ENCODE measurements around the gene EPHB6. TPM values are rescaled to one million over a fixed set of nuclear protein-coding genes. Genes with fewer than 3 reads are reported as not detected.

The EPHB6 gene
- total and polyA plus RNA-seq, 2 donors, result 75.6 to 163 TPM

DNA sequence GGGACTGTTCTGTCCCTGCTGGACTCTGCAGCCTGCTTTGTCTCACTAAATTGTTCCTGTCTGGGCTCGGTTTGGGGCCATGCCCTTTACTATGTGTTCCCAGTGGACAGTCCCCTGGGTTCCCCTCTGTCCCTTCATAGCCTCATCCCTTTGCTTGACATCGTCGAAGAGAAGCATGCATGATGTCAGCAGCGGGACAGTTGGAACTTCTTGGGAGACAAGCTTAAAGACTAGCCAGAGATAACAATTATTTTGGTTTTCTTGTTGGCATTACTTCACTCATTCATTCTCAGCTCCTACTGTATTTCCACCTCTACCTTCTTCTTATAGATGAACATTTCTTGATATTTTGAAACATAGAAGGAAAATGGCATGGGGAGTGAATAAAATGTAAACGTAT is 2.7 kb downstream of the EPHB6 start:
- Histone ChIP-seq H3K27me3 (ENCODE audit: control insufficient read depth in 2 of 2, insufficient read depth in 1 of 2, low read length in 1 of 2) (no peaks in the 10 kb centered on the region), H3K36me3 (ENCODE audit: control insufficient read depth in 2 of 2, insufficient read depth in 2 of 2, low read length in 1 of 2) (peaks cover 13 to 40% of the 10 kb centered on the region in 2 donors), H3K4me3 (ENCODE audit: low read length in 2 of 2) (peak overlapping the region in 1 of 2 donors; percentile 83), H3K9me3 (ENCODE audit: control insufficient read depth in 2 of 2, insufficient read depth in 1 of 2, low read length in 1 of 2) (peaks cover 0 to 5% of the 10 kb centered on the region in 2 donors), H3K4me1 (ENCODE audit: control insufficient read depth in 2 of 2, insufficient read depth in 2 of 2, low read length in 2 of 2) (peaks cover 10 to 38% of the 10 kb centered on the region in 2 donors), H3K27ac (ENCODE audit: low read depth in 1 of 2, low read length in 1 of 2) (peak overlapping the region in 1 of 2 donors; percentile 79)
- WGBS, result 95% methylated on average over 5 of the region's 5 CpGs
- no peak for DNase-seq (ENCODE audit: low read depth in 6 of 9, low spot score in 9 of 9)

DNA sequence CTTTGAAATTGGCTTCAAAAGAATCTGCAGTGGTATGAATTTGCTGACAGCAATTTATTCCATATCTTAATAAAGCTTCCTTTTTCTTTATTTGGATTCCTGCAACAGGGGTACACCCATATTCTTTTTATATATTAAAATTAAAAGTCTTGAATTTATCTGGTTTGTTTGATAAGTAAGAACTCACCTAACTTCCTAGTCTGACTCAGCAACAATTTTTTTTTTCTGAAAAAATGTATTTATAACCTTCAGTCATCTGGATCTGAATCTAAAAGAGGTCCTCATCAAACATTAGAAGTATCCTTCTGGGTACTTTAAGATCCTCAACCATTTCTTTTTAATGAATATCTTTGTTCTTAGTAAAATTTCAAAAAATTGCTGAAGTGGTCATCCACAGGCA is 4.5 kb downstream of the EPHB6 start:
- no peak overlapping the region for H3K27ac ChIP-seq (ENCODE audit: low read depth in 1 of 2, low read length in 1 of 2)
- no peak for DNase-seq (ENCODE audit: low read depth in 6 of 9, low spot score in 9 of 9)
- peaks cover 30 to 58% of the 10 kb centered on the region in 2 donors for H3K36me3 ChIP-seq (ENCODE audit: control insufficient read depth in 2 of 2, insufficient read depth in 2 of 2, low read length in 1 of 2)
- H3K4me3 ChIP-seq (ENCODE audit: low read length in 2 of 2), result no peak overlapping the region
- no peaks in the 10 kb centered on the region for H3K27me3 ChIP-seq (ENCODE audit: control insufficient read depth in 2 of 2, insufficient read depth in 1 of 2, low read length in 1 of 2)
- peaks cover 0 to 5% of the 10 kb centered on the region in 2 donors for H3K9me3 ChIP-seq (ENCODE audit: control insufficient read depth in 2 of 2, insufficient read depth in 1 of 2, low read length in 1 of 2)
- peaks cover 10 to 31% of the 10 kb centered on the region in 2 donors for H3K4me1 ChIP-seq (ENCODE audit: control insufficient read depth in 2 of 2, insufficient read depth in 2 of 2, low read length in 2 of 2)

DNA sequence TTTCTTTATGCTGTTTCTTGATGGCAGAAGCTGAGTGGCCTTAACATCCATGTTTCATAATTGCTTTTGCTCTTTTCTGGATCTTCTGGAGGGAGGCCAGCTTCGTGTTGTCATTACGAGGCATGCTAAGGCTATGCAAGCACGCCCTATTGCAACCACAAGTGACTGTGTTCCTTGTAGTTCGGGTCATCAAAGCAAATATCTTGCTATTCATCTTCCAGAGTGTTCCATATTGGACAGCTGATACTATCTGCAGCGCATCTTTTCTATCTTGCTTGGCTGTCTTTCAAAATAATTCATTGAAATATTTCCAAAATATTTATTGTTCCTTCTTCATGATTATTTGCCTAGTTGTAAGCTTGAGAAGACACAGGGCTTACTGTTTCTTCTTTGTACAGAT is 5.0 kb downstream of the EPHB6 start:
- Histone ChIP-seq H3K4me3 (ENCODE audit: low read length in 2 of 2) (no peak overlapping the region), H3K27ac (ENCODE audit: low read depth in 1 of 2, low read length in 1 of 2) (no peak overlapping the region), H3K36me3 (ENCODE audit: control insufficient read depth in 2 of 2, insufficient read depth in 2 of 2, low read length in 1 of 2) (peaks cover 35 to 62% of the 10 kb centered on the region in 2 donors), H3K27me3 (ENCODE audit: control insufficient read depth in 2 of 2, insufficient read depth in 1 of 2, low read length in 1 of 2) (no peaks in the 10 kb centered on the region), H3K9me3 (ENCODE audit: control insufficient read depth in 2 of 2, insufficient read depth in 1 of 2, low read length in 1 of 2) (peaks cover 0 to 5% of the 10 kb centered on the region in 2 donors), H3K4me1 (ENCODE audit: control insufficient read depth in 2 of 2, insufficient read depth in 2 of 2, low read length in 2 of 2) (peaks cover 10 to 31% of the 10 kb centered on the region in 2 donors)
- WGBS, result 90% methylated on average over 5 of the region's 5 CpGs
- DNase-seq (ENCODE audit: low read depth in 6 of 9, low spot score in 9 of 9), result no peak

DNA sequence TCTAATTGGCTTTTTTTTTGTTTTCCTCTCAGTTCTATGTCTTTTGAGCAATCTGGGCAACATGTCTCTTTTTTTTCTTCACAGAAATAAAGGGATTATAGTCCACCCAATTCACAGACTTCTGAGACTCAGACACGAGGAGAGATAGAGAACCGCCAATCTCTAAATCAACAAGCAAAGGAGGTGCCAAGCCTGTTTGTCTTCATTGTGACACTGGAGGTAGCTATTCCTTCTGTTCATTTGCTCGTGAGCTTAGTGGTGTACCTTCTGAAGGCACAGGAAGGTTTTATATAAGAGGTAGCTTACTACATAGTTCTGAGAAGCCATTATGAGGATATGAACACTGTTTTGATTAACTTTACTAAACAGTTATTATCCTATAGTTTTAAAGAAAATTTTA is 6.1 kb downstream of the EPHB6 start:
- 87% methylated on average over 3 of the region's 3 CpGs for WGBS
- H3K27ac ChIP-seq (ENCODE audit: low read depth in 1 of 2, low read length in 1 of 2), result no peak overlapping the region
- no peak overlapping the region for H3K4me3 ChIP-seq (ENCODE audit: low read length in 2 of 2)
- no peaks in the 10 kb centered on the region for H3K9me3 ChIP-seq (ENCODE audit: control insufficient read depth in 2 of 2, insufficient read depth in 1 of 2, low read length in 1 of 2)
- H3K36me3 ChIP-seq (ENCODE audit: control insufficient read depth in 2 of 2, insufficient read depth in 2 of 2, low read length in 1 of 2), result peaks cover 41 to 74% of the 10 kb centered on the region in 2 donors
- peaks cover 8 to 33% of the 10 kb centered on the region in 2 donors for H3K4me1 ChIP-seq (ENCODE audit: control insufficient read depth in 2 of 2, insufficient read depth in 2 of 2, low read length in 2 of 2)
- H3K27me3 ChIP-seq (ENCODE audit: control insufficient read depth in 2 of 2, insufficient read depth in 1 of 2, low read length in 1 of 2), result no peaks in the 10 kb centered on the region
- DNase-seq (ENCODE audit: low read depth in 6 of 9, low spot score in 9 of 9), result no peak

DNA sequence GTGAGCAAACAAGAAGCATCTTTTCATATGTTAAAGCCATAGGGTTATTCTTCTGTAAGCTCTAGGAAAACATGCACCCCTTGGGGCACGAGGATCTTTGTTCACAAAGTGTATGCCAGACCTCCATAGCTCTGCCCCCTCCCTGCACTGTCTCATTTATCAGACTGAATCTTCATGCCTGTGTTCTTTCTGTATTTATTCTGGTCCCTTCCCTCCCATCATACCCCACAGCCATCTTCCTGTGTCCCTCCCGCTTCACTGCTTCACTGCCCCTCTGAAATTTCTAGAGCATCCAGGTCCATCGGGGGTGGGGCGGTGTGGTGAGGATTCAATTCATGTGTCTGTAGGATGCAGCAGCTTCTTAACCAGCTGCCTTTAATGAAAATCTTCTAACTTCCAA is 7.5 kb downstream of the EPHB6 start:
- Histone ChIP-seq H3K36me3 (ENCODE audit: control insufficient read depth in 2 of 2, insufficient read depth in 2 of 2, low read length in 1 of 2) (peaks cover 55 to 80% of the 10 kb centered on the region in 2 donors), H3K27ac (ENCODE audit: low read depth in 1 of 2, low read length in 1 of 2) (no peak overlapping the region), H3K4me1 (ENCODE audit: control insufficient read depth in 2 of 2, insufficient read depth in 2 of 2, low read length in 2 of 2) (peaks cover 0 to 33% of the 10 kb centered on the region in 2 donors), H3K9me3 (ENCODE audit: control insufficient read depth in 2 of 2, insufficient read depth in 1 of 2, low read length in 1 of 2) (no peaks in the 10 kb centered on the region), H3K27me3 (ENCODE audit: control insufficient read depth in 2 of 2, insufficient read depth in 1 of 2, low read length in 1 of 2) (no peaks in the 10 kb centered on the region), H3K4me3 (ENCODE audit: low read length in 2 of 2) (no peak overlapping the region)
- 96% methylated on average over 4 of the region's 4 CpGs for WGBS
- DNase-seq (ENCODE audit: low read depth in 6 of 9, low spot score in 9 of 9), result no peak

DNA sequence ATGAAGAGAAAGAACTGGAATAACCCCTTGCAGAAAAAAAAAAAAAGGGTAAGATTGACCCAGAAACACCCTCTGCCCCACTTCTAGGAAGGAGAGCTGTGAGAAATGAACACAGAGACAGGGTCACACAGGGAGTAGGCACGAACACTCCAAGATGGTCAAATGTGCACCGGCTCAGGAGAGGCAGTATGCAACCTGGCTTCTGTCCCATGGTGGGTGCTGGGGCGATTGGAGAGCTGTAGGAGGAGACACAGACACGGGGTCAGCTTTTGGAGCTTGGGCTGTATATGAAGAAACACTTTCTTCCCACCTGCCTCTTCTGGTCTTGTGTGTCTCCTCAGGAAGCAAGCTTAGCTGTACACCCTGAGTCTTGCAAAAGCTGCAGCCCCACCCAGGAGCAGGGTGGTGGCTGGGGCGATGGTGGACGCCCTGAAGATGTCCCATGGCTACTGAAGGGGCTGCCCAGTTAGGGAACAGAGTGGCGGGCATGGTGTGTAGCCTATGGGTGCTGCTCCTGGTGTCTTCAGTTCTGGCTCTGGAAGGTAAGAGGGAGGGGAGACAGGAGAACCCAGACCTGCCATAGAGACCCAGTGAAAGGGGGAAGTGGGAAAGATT is 8.0 kb downstream of the EPHB6 start:
- Histone ChIP-seq H3K36me3 (ENCODE audit: control insufficient read depth in 2 of 2, insufficient read depth in 2 of 2, low read length in 1 of 2) (peaks cover 61 to 81% of the 10 kb centered on the region in 2 donors), H3K4me1 (ENCODE audit: control insufficient read depth in 2 of 2, insufficient read depth in 2 of 2, low read length in 2 of 2) (peaks cover 0 to 34% of the 10 kb centered on the region in 2 donors), H3K27ac (ENCODE audit: low read depth in 1 of 2, low read length in 1 of 2) (no peak overlapping the region), H3K4me3 (ENCODE audit: low read length in 2 of 2) (no peak overlapping the region), H3K27me3 (ENCODE audit: control insufficient read depth in 2 of 2, insufficient read depth in 1 of 2, low read length in 1 of 2) (no peaks in the 10 kb centered on the region), H3K9me3 (ENCODE audit: control insufficient read depth in 2 of 2, insufficient read depth in 1 of 2, low read length in 1 of 2) (no peaks in the 10 kb centered on the region)
- no peak for DNase-seq (ENCODE audit: low read depth in 6 of 9, low spot score in 9 of 9)
- WGBS, result over 99% methylated on average over 7 of the region's 7 CpGs

DNA sequence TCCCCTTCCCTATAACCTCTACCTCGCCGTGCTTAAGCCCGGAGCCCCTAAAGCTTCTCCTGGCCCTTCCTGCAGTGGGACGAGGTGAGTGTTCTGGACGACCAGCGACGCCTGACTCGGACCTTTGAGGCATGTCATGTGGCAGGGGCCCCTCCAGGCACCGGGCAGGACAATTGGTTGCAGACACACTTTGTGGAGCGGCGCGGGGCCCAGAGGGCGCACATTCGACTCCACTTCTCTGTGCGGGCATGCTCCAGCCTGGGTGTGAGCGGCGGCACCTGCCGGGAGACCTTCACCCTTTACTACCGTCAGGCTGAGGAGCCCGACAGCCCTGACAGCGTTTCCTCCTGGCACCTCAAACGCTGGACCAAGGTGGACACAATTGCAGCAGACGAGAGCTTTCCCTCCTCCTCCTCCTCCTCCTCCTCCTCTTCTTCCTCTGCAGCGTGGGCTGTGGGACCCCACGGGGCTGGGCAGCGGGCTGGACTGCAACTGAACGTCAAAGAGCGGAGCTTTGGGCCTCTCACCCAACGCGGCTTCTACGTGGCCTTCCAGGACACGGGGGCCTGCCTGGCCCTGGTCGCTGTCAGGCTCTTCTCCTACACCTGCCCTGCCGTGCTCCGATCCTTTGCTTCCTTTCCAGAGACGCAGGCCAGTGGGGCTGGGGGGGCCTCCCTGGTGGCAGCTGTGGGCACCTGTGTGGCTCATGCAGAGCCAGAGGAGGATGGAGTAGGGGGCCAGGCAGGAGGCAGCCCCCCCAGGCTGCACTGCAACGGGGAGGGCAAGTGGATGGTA is 9.2 kb downstream of the EPHB6 start:
- H3K36me3 ChIP-seq (ENCODE audit: control insufficient read depth in 2 of 2, insufficient read depth in 2 of 2, low read length in 1 of 2), result peaks cover 72 to 93% of the 10 kb centered on the region in 2 donors
- H3K27me3 ChIP-seq (ENCODE audit: control insufficient read depth in 2 of 2, insufficient read depth in 1 of 2, low read length in 1 of 2), result no peaks in the 10 kb centered on the region
- H3K4me3 ChIP-seq (ENCODE audit: low read length in 2 of 2), result no peak overlapping the region
- peaks cover 0 to 36% of the 10 kb centered on the region in 2 donors for H3K4me1 ChIP-seq (ENCODE audit: control insufficient read depth in 2 of 2, insufficient read depth in 2 of 2, low read length in 2 of 2)
- no peak overlapping the region for H3K27ac ChIP-seq (ENCODE audit: low read depth in 1 of 2, low read length in 1 of 2)
- DNase-seq (ENCODE audit: low read depth in 6 of 9, low spot score in 9 of 9), result no peak
- H3K9me3 ChIP-seq (ENCODE audit: control insufficient read depth in 2 of 2, insufficient read depth in 1 of 2, low read length in 1 of 2), result peaks cover 0 to 2% of the 10 kb centered on the region in 2 donors
- WGBS, result 96% methylated on average over 37 of the region's 37 CpGs

DNA sequence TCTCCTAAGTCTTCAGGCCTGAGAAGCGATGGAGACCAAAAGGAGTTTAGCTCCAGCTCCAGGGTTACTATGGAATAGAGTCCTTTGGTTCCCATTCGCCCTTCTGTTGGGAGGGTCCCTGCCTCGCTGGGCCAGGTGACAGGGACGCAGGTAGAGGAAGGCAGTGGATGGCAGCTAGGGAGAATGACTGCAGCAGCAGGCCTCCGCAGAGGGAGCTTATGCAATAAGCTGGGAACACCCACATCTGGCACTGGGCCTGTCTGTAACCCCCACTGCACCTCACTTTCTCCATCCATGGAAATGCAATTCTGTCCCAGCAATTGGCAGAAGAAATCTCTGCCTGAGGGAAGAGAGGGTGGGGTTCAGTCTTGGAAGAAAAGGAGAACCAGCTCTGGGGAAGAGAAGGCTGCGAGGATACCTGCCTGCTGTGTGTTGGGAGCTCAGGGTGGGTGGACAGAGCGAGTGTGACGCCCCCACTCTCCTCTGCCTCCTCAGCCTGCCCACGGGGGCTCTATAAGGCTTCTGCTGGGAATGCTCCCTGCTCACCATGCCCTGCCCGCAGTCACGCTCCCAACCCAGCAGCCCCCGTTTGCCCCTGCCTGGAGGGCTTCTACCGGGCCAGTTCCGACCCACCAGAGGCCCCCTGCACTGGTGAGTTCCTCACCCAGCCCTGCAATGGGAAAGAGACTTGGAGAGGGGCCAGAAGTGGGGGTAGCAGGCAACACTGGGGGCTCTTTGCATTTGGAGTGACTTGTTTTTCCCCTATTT is 10.3 kb downstream of the EPHB6 start:
- Histone ChIP-seq H3K36me3 (ENCODE audit: control insufficient read depth in 2 of 2, insufficient read depth in 2 of 2, low read length in 1 of 2) (peaks cover 83 to 98% of the 10 kb centered on the region in 2 donors), H3K27ac (ENCODE audit: low read depth in 1 of 2, low read length in 1 of 2) (no peak overlapping the region), H3K4me1 (ENCODE audit: control insufficient read depth in 2 of 2, insufficient read depth in 2 of 2, low read length in 2 of 2) (peaks cover 0 to 31% of the 10 kb centered on the region in 2 donors), H3K27me3 (ENCODE audit: control insufficient read depth in 2 of 2, insufficient read depth in 1 of 2, low read length in 1 of 2) (no peaks in the 10 kb centered on the region), H3K4me3 (ENCODE audit: low read length in 2 of 2) (no peak overlapping the region), H3K9me3 (ENCODE audit: control insufficient read depth in 2 of 2, insufficient read depth in 1 of 2, low read length in 1 of 2) (peaks cover 0 to 2% of the 10 kb centered on the region in 2 donors)
- DNase-seq (ENCODE audit: low read depth in 6 of 9, low spot score in 9 of 9), result no peak
- WGBS, result 83% methylated on average over 14 of the region's 14 CpGs

DNA sequence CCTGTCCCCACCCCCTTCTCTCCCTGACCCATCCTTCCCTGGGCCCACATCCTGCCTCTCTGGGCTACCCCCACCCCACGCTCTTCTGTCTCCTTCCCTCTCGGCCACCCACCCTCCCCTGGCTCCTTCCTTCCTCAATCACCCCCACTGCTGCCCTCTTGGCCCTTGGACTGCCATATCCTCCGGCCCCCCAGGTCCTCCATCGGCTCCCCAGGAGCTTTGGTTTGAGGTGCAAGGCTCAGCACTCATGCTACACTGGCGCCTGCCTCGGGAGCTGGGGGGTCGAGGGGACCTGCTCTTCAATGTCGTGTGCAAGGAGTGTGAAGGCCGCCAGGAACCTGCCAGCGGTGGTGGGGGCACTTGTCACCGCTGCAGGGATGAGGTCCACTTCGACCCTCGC is 10.9 kb downstream of the EPHB6 start:
- peaks cover 89 to 99% of the 10 kb centered on the region in 2 donors for H3K36me3 ChIP-seq (ENCODE audit: control insufficient read depth in 2 of 2, insufficient read depth in 2 of 2, low read length in 1 of 2)

More for the DNA sequence above, 10.9 kb downstream of the EPHB6 start:
- Histone ChIP-seq H3K27ac (ENCODE audit: low read depth in 1 of 2, low read length in 1 of 2) (peak overlapping the region in 1 of 2 donors; percentile 36), H3K9me3 (ENCODE audit: control insufficient read depth in 2 of 2, insufficient read depth in 1 of 2, low read length in 1 of 2) (peaks cover 0 to 2% of the 10 kb centered on the region in 2 donors), H3K4me1 (ENCODE audit: control insufficient read depth in 2 of 2, insufficient read depth in 2 of 2, low read length in 2 of 2) (peaks cover 0 to 31% of the 10 kb centered on the region in 2 donors), H3K27me3 (ENCODE audit: control insufficient read depth in 2 of 2, insufficient read depth in 1 of 2, low read length in 1 of 2) (no peaks in the 10 kb centered on the region), H3K4me3 (ENCODE audit: low read length in 2 of 2) (no peak overlapping the region)
- DNase-seq (ENCODE audit: low read depth in 6 of 9, low spot score in 9 of 9), result no peak
- WGBS, result 74% methylated on average over 13 of the region's 13 CpGs

Measured in thymus (tissue), 11 donors.